Loucy (cell line): ENCODE results near the gene NEIL3.

Source experiments
- EZH2phosphoT487 ChIP-seq: fragments of 200-600 bp; IDR thresholded peaks from 2 replicates; pipeline ENCODE4 v1.6.1; 2018; ENCODE audit warnings: antibody characterized with exemption, mild to moderate bottlenecking, moderate library complexity, borderline replicate concordance
- TF ChIP-seq, protein P1 (sequence below): fragments of 200-600 bp; sonication (generic); conservative IDR thresholded peaks from 2 replicates; pipeline ENCODE4 v1.5.1; 2014; ENCODE audit warnings: mild to moderate bottlenecking, antibody characterized with exemption, low read length

DNA sequence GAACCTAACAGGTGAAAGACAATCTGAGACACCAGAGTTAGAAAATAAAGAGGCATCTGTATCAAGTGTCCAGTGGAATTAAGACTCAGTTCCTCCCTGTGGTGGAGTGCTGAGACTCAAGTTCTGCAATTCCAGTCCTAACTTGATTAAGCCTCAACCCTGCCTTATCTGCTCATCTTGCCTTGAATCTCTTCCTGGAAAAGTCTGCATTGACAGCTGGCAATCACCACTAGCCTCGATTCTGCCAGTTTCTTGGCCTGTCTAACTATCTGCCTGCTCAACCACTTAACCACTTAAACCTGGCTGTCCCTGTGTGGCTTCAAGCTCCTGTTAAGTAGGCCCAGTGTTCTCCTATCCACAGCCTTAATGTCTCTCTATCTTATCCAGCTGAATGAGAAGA, 22.4 kb upstream of the NEIL3 start:
- TF ChIP-seq, protein P1, sequence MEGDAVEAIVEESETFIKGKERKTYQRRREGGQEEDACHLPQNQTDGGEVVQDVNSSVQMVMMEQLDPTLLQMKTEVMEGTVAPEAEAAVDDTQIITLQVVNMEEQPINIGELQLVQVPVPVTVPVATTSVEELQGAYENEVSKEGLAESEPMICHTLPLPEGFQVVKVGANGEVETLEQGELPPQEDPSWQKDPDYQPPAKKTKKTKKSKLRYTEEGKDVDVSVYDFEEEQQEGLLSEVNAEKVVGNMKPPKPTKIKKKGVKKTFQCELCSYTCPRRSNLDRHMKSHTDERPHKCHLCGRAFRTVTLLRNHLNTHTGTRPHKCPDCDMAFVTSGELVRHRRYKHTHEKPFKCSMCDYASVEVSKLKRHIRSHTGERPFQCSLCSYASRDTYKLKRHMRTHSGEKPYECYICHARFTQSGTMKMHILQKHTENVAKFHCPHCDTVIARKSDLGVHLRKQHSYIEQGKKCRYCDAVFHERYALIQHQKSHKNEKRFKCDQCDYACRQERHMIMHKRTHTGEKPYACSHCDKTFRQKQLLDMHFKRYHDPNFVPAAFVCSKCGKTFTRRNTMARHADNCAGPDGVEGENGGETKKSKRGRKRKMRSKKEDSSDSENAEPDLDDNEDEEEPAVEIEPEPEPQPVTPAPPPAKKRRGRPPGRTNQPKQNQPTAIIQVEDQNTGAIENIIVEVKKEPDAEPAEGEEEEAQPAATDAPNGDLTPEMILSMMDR, result no peak
- no peak for TF ChIP-seq EZH2phosphoT487
